ENCODE data around the gene ECHS1. TPM values are rescaled to one million over a fixed set of nuclear protein-coding genes. Genes with fewer than 3 reads are reported as not detected.

Gene ECHS1
- total and polyA plus RNA-seq, 9 of the 15 experiments (the other 6 are each of a cell fraction or from before 2014, with no cell fraction given) = 16.6 to 100 (median 68.1) TPM

- TF ChIP-seq ZNF318 (IDR thresholded peaks at IDR 0.05; ENCODE audit: borderline replicate concordance in 1 of 2, low read depth in 1 of 2) = no peak
- no peak for TF ChIP-seq ZFP1 (CRISPR knock-in tag; IDR thresholded peaks at IDR 0.05)
- TF ChIP-seq SMC3 (conservative IDR thresholded peaks at IDR 0.05; ENCODE audit: insufficient read depth, low read depth, low read length) = no peak
- no peak for TF ChIP-seq PHF20 (IDR thresholded peaks at IDR 0.05; ENCODE audit: partially characterized antibody)
- TF ChIP-seq, protein P1, sequence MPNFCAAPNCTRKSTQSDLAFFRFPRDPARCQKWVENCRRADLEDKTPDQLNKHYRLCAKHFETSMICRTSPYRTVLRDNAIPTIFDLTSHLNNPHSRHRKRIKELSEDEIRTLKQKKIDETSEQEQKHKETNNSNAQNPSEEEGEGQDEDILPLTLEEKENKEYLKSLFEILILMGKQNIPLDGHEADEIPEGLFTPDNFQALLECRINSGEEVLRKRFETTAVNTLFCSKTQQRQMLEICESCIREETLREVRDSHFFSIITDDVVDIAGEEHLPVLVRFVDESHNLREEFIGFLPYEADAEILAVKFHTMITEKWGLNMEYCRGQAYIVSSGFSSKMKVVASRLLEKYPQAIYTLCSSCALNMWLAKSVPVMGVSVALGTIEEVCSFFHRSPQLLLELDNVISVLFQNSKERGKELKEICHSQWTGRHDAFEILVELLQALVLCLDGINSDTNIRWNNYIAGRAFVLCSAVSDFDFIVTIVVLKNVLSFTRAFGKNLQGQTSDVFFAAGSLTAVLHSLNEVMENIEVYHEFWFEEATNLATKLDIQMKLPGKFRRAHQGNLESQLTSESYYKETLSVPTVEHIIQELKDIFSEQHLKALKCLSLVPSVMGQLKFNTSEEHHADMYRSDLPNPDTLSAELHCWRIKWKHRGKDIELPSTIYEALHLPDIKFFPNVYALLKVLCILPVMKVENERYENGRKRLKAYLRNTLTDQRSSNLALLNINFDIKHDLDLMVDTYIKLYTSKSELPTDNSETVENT (CRISPR knock-in tag; IDR thresholded peaks at IDR 0.05) = no peak
- no peak for TF ChIP-seq ZNF311 (CRISPR knock-in tag; IDR thresholded peaks at IDR 0.05)
- TF ChIP-seq ZBTB2 (IDR thresholded peaks at IDR 0.05) = no peak
- TF ChIP-seq SMAD4 (CRISPR knock-in tag; conservative IDR thresholded peaks at IDR 0.05) = no peak
- TF ChIP-seq FOXO4 (CRISPR knock-in tag; IDR thresholded peaks at IDR 0.05) = no peak
Measured at GRCh38 chr10:133326745-133327650, 46.2 kb downstream of the ECHS1 start (continued).
